ENCODE measurements around the gene MUC22.
"Not testable (repeated sequence)": the region's sequence is repeated elsewhere in the genome, so short reads cannot be mapped to it uniquely, and the experiment has no call there.

Gene MUC22

GRCh38 chr6:31000067-31000860 lies 10.0 kb upstream of the MUC22 start:
- not testable (repeated sequence) for H3K36me3 ChIP-seq (ENCODE audit: insufficient read depth, low read length); H3K9me3 ChIP-seq (ENCODE audit: low read length); H3K27ac ChIP-seq (ENCODE audit: low read depth, low read length); H3K4me1 ChIP-seq (ENCODE audit: insufficient read depth, low read length); H3K9ac ChIP-seq (ENCODE audit: low read length); H3K4me3 ChIP-seq (ENCODE audit: low read depth in 1 of 2, low read length in 2 of 2); H3K27me3 ChIP-seq (ENCODE audit: control insufficient read depth in 1 of 2, insufficient read depth in 2 of 2, low read length in 2 of 2)

GRCh38 chr6:31001281-31001888 lies 8.9 kb upstream of the MUC22 start:
- Histone ChIP-seq H3K27me3 (ENCODE audit: control insufficient read depth in 1 of 2, insufficient read depth in 2 of 2, low read length in 2 of 2) (peaks cover 0 to 5% of the 10 kb centered on the region in 2 donors), H3K36me3 (ENCODE audit: insufficient read depth, low read length) (no peaks in the 10 kb centered on the region), H3K9ac (ENCODE audit: low read length) (no peak overlapping the region), H3K4me3 (ENCODE audit: low read depth in 1 of 2, low read length in 2 of 2) (no peak overlapping the region), H3K9me3 (ENCODE audit: low read length) (no peaks in the 10 kb centered on the region), H3K27ac (ENCODE audit: low read depth, low read length) (no peak overlapping the region), H3K4me1 (ENCODE audit: insufficient read depth, low read length) (no peaks in the 10 kb centered on the region)

GRCh38 chr6:31002471-31002870 lies 7.8 kb upstream of the MUC22 start:
- H3K9ac ChIP-seq (ENCODE audit: low read length) = no peak overlapping the region
- H3K4me3 ChIP-seq (ENCODE audit: low read depth in 1 of 2, low read length in 2 of 2) = no peak overlapping the region
- H3K4me1 ChIP-seq (ENCODE audit: insufficient read depth, low read length) = no peaks in the 10 kb centered on the region
- peaks cover 0 to 5% of the 10 kb centered on the region in 2 donors for H3K27me3 ChIP-seq (ENCODE audit: control insufficient read depth in 1 of 2, insufficient read depth in 2 of 2, low read length in 2 of 2)
- no peak overlapping the region for H3K27ac ChIP-seq (ENCODE audit: low read depth, low read length)
- H3K36me3 ChIP-seq (ENCODE audit: insufficient read depth, low read length) = no peaks in the 10 kb centered on the region
- H3K9me3 ChIP-seq (ENCODE audit: low read length) = no peaks in the 10 kb centered on the region

GRCh38 chr6:31004794-31005193 lies 5.5 kb upstream of the MUC22 start:
- H3K9me3 ChIP-seq (ENCODE audit: low read length) = no peaks in the 10 kb centered on the region
- no peak overlapping the region for H3K4me3 ChIP-seq (ENCODE audit: low read depth in 1 of 2, low read length in 2 of 2)
- H3K27me3 ChIP-seq (ENCODE audit: control insufficient read depth in 1 of 2, insufficient read depth in 2 of 2, low read length in 2 of 2) = peaks cover 0 to 5% of the 10 kb centered on the region in 2 donors
- no peak overlapping the region for H3K27ac ChIP-seq (ENCODE audit: low read depth, low read length)
- H3K4me1 ChIP-seq (ENCODE audit: insufficient read depth, low read length) = no peaks in the 10 kb centered on the region
- H3K9ac ChIP-seq (ENCODE audit: low read length) = no peak overlapping the region
- H3K36me3 ChIP-seq (ENCODE audit: insufficient read depth, low read length) = no peaks in the 10 kb centered on the region

- Histone ChIP-seq H3K9ac (ENCODE audit: low read length) (no peak overlapping the region), H3K4me3 (ENCODE audit: low read depth in 1 of 2, low read length in 2 of 2) (no peak overlapping the region), H3K27ac (ENCODE audit: low read depth, low read length) (no peak overlapping the region), H3K27me3 (ENCODE audit: control insufficient read depth in 1 of 2, insufficient read depth in 2 of 2, low read length in 2 of 2) (peaks cover 0 to 5% of the 10 kb centered on the region in 2 donors), H3K4me1 (ENCODE audit: insufficient read depth, low read length) (no peaks in the 10 kb centered on the region), H3K36me3 (ENCODE audit: insufficient read depth, low read length) (no peaks in the 10 kb centered on the region), H3K9me3 (ENCODE audit: low read length) (no peaks in the 10 kb centered on the region)
These were observed 4.8 kb upstream of the MUC22 start for GRCh38 chr6:31005249-31006020.

- Histone ChIP-seq H3K36me3 (ENCODE audit: insufficient read depth, low read length) (no peaks in the 10 kb centered on the region), H3K27me3 (ENCODE audit: control insufficient read depth in 1 of 2, insufficient read depth in 2 of 2, low read length in 2 of 2) (peaks cover 0 to 8% of the 10 kb centered on the region in 2 donors), H3K9ac (ENCODE audit: low read length) (no peak overlapping the region), H3K9me3 (ENCODE audit: low read length) (no peaks in the 10 kb centered on the region), H3K27ac (ENCODE audit: low read depth, low read length) (no peak overlapping the region), H3K4me3 (ENCODE audit: low read depth in 1 of 2, low read length in 2 of 2) (no peak overlapping the region), H3K4me1 (ENCODE audit: insufficient read depth, low read length) (no peaks in the 10 kb centered on the region)
These were observed 2.6 kb upstream of the MUC22 start for GRCh38 chr6:31007694-31008093.

GRCh38 chr6:31008165-31008564 lies 2.1 kb upstream of the MUC22 start:
- Histone ChIP-seq H3K36me3 (ENCODE audit: insufficient read depth, low read length) (no peaks in the 10 kb centered on the region), H3K27me3 (ENCODE audit: control insufficient read depth in 1 of 2, insufficient read depth in 2 of 2, low read length in 2 of 2) (peaks cover 0 to 8% of the 10 kb centered on the region in 2 donors), H3K27ac (ENCODE audit: low read depth, low read length) (no peak overlapping the region), H3K4me1 (ENCODE audit: insufficient read depth, low read length) (no peaks in the 10 kb centered on the region), H3K9me3 (ENCODE audit: low read length) (no peaks in the 10 kb centered on the region), H3K4me3 (ENCODE audit: low read depth in 1 of 2, low read length in 2 of 2) (no peak overlapping the region), H3K9ac (ENCODE audit: low read length) (no peak overlapping the region)

GRCh38 chr6:31009731-31010130 lies 543 bp upstream of the MUC22 start:
- no peak overlapping the region for H3K4me3 ChIP-seq (ENCODE audit: low read depth in 1 of 2, low read length in 2 of 2)
- H3K27me3 ChIP-seq (ENCODE audit: control insufficient read depth in 1 of 2, insufficient read depth in 2 of 2, low read length in 2 of 2) = peaks cover 0 to 4% of the 10 kb centered on the region in 2 donors
- no peaks in the 10 kb centered on the region for H3K4me1 ChIP-seq (ENCODE audit: insufficient read depth, low read length)
- no peak overlapping the region for H3K9ac ChIP-seq (ENCODE audit: low read length)
- H3K9me3 ChIP-seq (ENCODE audit: low read length) = peaks cover under 1% of the 10 kb centered on the region
- H3K36me3 ChIP-seq (ENCODE audit: insufficient read depth, low read length) = no peaks in the 10 kb centered on the region
- no peak overlapping the region for H3K27ac ChIP-seq (ENCODE audit: low read depth, low read length)

- H3K9me3 ChIP-seq (ENCODE audit: low read length) = peaks cover 8% of the 10 kb centered on the region
- no peak overlapping the region for H3K4me3 ChIP-seq (ENCODE audit: low read depth in 1 of 2, low read length in 2 of 2)
- no peaks in the 10 kb centered on the region for H3K4me1 ChIP-seq (ENCODE audit: insufficient read depth, low read length)
- H3K9ac ChIP-seq (ENCODE audit: low read length) = no peak overlapping the region
- no peak overlapping the region for H3K27ac ChIP-seq (ENCODE audit: low read depth, low read length)
- H3K36me3 ChIP-seq (ENCODE audit: insufficient read depth, low read length) = no peaks in the 10 kb centered on the region
- H3K27me3 ChIP-seq (ENCODE audit: control insufficient read depth in 1 of 2, insufficient read depth in 2 of 2, low read length in 2 of 2) = peaks cover 0 to 3% of the 10 kb centered on the region in 2 donors
These were observed 879 bp downstream of the MUC22 start for GRCh38 chr6:31011153-31011552.

- no peaks in the 10 kb centered on the region for H3K36me3 ChIP-seq (ENCODE audit: insufficient read depth, low read length)
- no peak overlapping the region for H3K9ac ChIP-seq (ENCODE audit: low read length)
- no peak overlapping the region for H3K4me3 ChIP-seq (ENCODE audit: low read depth in 1 of 2, low read length in 2 of 2)
- peaks cover 8% of the 10 kb centered on the region for H3K9me3 ChIP-seq (ENCODE audit: low read length)
- no peak overlapping the region for H3K27ac ChIP-seq (ENCODE audit: low read depth, low read length)
- no peaks in the 10 kb centered on the region for H3K4me1 ChIP-seq (ENCODE audit: insufficient read depth, low read length)
- H3K27me3 ChIP-seq (ENCODE audit: control insufficient read depth in 1 of 2, insufficient read depth in 2 of 2, low read length in 2 of 2) = peaks cover 0 to 9% of the 10 kb centered on the region in 2 donors
These were observed 6.5 kb downstream of the MUC22 start for GRCh38 chr6:31016659-31017299.

GRCh38 chr6:31017436-31017835 lies 7.2 kb downstream of the MUC22 start:
- not testable (repeated sequence) for H3K9me3 ChIP-seq (ENCODE audit: low read length); H3K4me3 ChIP-seq (ENCODE audit: low read depth in 1 of 2, low read length in 2 of 2); H3K36me3 ChIP-seq (ENCODE audit: insufficient read depth, low read length); H3K27me3 ChIP-seq (ENCODE audit: control insufficient read depth in 1 of 2, insufficient read depth in 2 of 2, low read length in 2 of 2); H3K27ac ChIP-seq (ENCODE audit: low read depth, low read length); H3K4me1 ChIP-seq (ENCODE audit: insufficient read depth, low read length); H3K9ac ChIP-seq (ENCODE audit: low read length)

Data from muscle layer of colon (tissue), 2 donors.